ENCODE data around the gene SMCO2.

The SMCO2 gene

DNA sequence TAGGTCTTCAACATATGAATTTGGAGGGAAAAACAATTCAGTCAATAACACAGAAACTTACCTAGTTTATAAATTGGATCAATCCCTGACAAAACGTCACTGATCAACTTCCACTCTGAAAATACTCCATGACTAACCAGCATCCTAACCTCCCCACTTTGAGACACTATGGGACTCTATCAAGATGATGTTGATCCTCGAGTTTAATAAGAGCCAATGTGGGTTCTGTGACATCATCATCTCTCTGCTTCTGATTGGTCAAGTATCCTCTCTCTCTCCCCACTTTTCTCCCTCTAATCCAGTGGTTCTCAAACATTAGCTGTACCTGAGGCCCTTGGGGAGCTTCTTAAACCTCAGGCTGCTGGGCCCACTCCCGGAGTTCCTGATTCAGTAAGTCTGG lies at the start of gene SMCO2:
Gene SMCO2, plus strand, starts transcription at position 301 of the 400 bp plus-strand sequence. CDS start 23,896 bp downstream, outside the sequence.
- ATAC-seq = no peak
- TF ChIP-seq SNAI2 (CRISPR knock-in tag; IDR thresholded peaks at IDR 0.05) (no peak), ZNF8 (CRISPR knock-in tag; IDR thresholded peaks at IDR 0.05) (no peak), TOX (CRISPR knock-in tag; IDR thresholded peaks at IDR 0.05; ENCODE audit: borderline replicate concordance) (no peak), ESRRG (CRISPR knock-in tag; IDR thresholded peaks at IDR 0.05) (no peak)

- TF ChIP-seq CSRNP3 (CRISPR knock-in tag; IDR thresholded peaks at IDR 0.05) (no peak), TCF4 (CRISPR knock-in tag; IDR thresholded peaks at IDR 0.05; ENCODE audit: borderline replicate concordance) (no peak), CSDC2 (CRISPR knock-in tag; IDR thresholded peaks at IDR 0.05) (no peak), GLIS3 (CRISPR knock-in tag; IDR thresholded peaks at IDR 0.05) (no peak), ESRRG (CRISPR knock-in tag; IDR thresholded peaks at IDR 0.05) (no peak), POU6F1 (CRISPR knock-in tag; IDR thresholded peaks at IDR 0.05; ENCODE audit: borderline replicate concordance, low read depth) (no peak), ZNF8 (CRISPR knock-in tag; IDR thresholded peaks at IDR 0.05) (no peak)
- ATAC-seq = no peak
Measured at GRCh38 chr12:27398466-27398865, 48.1 kb upstream of the SMCO2 start.

GRCh38 chr12:27399074-27399473 lies 47.5 kb upstream of the SMCO2 start:
- TF ChIP-seq TSHZ2 (CRISPR knock-in tag; IDR thresholded peaks at IDR 0.05) (no peak), SNAI2 (CRISPR knock-in tag; IDR thresholded peaks at IDR 0.05) (no peak), ZNF8 (CRISPR knock-in tag; IDR thresholded peaks at IDR 0.05) (no peak), BACH2 (CRISPR knock-in tag; IDR thresholded peaks at IDR 0.05; ENCODE audit: borderline replicate concordance) (no peak), ZFP30 (CRISPR knock-in tag; IDR thresholded peaks at IDR 0.05) (no peak), POU6F1 (CRISPR knock-in tag; IDR thresholded peaks at IDR 0.05; ENCODE audit: borderline replicate concordance, low read depth) (no peak), ZFP3 (CRISPR knock-in tag; IDR thresholded peaks at IDR 0.05) (no peak), PPARA (CRISPR knock-in tag; IDR thresholded peaks at IDR 0.05; ENCODE audit: borderline replicate concordance) (no peak), ZNF70 (CRISPR knock-in tag; IDR thresholded peaks at IDR 0.05) (no peak), ZNF565 (CRISPR knock-in tag; conservative IDR thresholded peaks at IDR 0.05; ENCODE audit: low read depth) (no peak), CSRNP3 (CRISPR knock-in tag; IDR thresholded peaks at IDR 0.05) (no peak), ARNTL (CRISPR knock-in tag; IDR thresholded peaks at IDR 0.05; ENCODE audit: borderline replicate concordance, low read depth) (no peak)
- no peak for ATAC-seq

- TF ChIP-seq ZC3H10 (CRISPR knock-in tag; IDR thresholded peaks at IDR 0.05) (no peak), ZFP30 (CRISPR knock-in tag; IDR thresholded peaks at IDR 0.05) (no peak), ZNF70 (CRISPR knock-in tag; IDR thresholded peaks at IDR 0.05) (no peak), GLIS3 (CRISPR knock-in tag; IDR thresholded peaks at IDR 0.05) (no peak), ARNTL (CRISPR knock-in tag; IDR thresholded peaks at IDR 0.05; ENCODE audit: borderline replicate concordance, low read depth) (no peak), ZNF565 (CRISPR knock-in tag; conservative IDR thresholded peaks at IDR 0.05; ENCODE audit: low read depth) (no peak), ZFP3 (CRISPR knock-in tag; IDR thresholded peaks at IDR 0.05) (no peak), ESRRG (CRISPR knock-in tag; IDR thresholded peaks at IDR 0.05) (no peak), SNAI2 (CRISPR knock-in tag; IDR thresholded peaks at IDR 0.05) (no peak), TSHZ2 (CRISPR knock-in tag; IDR thresholded peaks at IDR 0.05) (no peak), RARB (CRISPR knock-in tag; IDR thresholded peaks at IDR 0.05) (no peak), OSR1 (CRISPR knock-in tag; IDR thresholded peaks at IDR 0.05) (no peak), CSRNP3 (CRISPR knock-in tag; IDR thresholded peaks at IDR 0.05) (no peak), TOX (CRISPR knock-in tag; IDR thresholded peaks at IDR 0.05; ENCODE audit: borderline replicate concordance) (no peak)
Measured at GRCh38 chr12:27400856-27401354, 45.6 kb upstream of the SMCO2 start.

More at GRCh38 chr12:27400856-27401354, 45.6 kb upstream of the SMCO2 start:
- no peak for ATAC-seq

Measured in SK-N-SH treated with all-trans-retinoic acid at 6 μM for 48 hours (cell line).